GM12878 (cell line): ENCODE measurements around the gene CTNNA2. TPM values are rescaled to one million over a fixed set of nuclear protein-coding genes. Genes with fewer than 3 reads are reported as not detected.
A peak's percentile ranks its signal among the peaks of the same experiment; 100 is the strongest.

Experiments
- HDAC2 ChIP-seq: fragments of 200-600 bp; sonication (generic); IDR thresholded peaks from 2 replicates; pipeline ENCODE4 v1.6.1; 2017
- MEF2A ChIP-seq: IDR thresholded peaks from 2 replicates; pipeline ENCODE4 v1.6.1; 2011; ENCODE audit warnings: low read depth, mild to moderate bottlenecking, low read length, moderate library complexity; ENCODE audit not compliant: insufficient read depth
- NR2F1 ChIP-seq: fragments of 450-650 bp; conservative IDR thresholded peaks from 2 replicates; pipeline ENCODE4 v1.6.1; 2017; ENCODE audit warnings: mild to moderate bottlenecking
- RBBP5 ChIP-seq: fragments of 200-600 bp; sonication (generic); conservative IDR thresholded peaks from 2 replicates; pipeline ENCODE4 v1.6.1; 2016
- RCOR1 ChIP-seq: conservative IDR thresholded peaks from 2 replicates; pipeline ENCODE4 v1.6.1; 2012; ENCODE audit warnings: low read depth, low read length, improper control_type of control experiment
- TBL1XR1 ChIP-seq: IDR thresholded peaks from 2 replicates; pipeline ENCODE4 v1.6.1; 2012; ENCODE audit warnings: low read depth, low read length, improper control_type of control experiment
- polyA plus RNA-seq, 11 experiments: library from polyadenylated mRNA; depleted of rRNA in 4 of 11; unstranded in 6 of 11; stranded (reverse) in 5 of 11; fragments of >200 nt; fragmentation: Nextera tagmentation in 4 of 11; fragmentation: Illumina TruSeq in 1 of 11; extraction: Ambion mirVana in 4 of 11; extraction: Trizol in 1 of 11; gene quantifications; 1 replicate in 1 of 11; 2 replicates in 10 of 11; pipeline versions ENCODE4 v1.2.1 to v1.2.3, GENCODE V29; 2011 to 2016; ENCODE audit warnings: inconsistent platforms in 2 of 11, missing spikeins in 2 of 11, low read depth in 1 of 11
- total RNA-seq, 4 experiments: library from RNA; depleted of rRNA in 3 of 4; stranded (reverse); fragments of >200 nt in 3 of 4; fragmentation: Illumina TruSeq in 1 of 4; extraction: Trizol in 1 of 4; gene quantifications; 2 replicates each; pipeline versions ENCODE4 v1.2.1 to v1.2.3, GENCODE V29; 2013 to 2021
- TF ChIP-seq, protein P1 (sequence below): IDR thresholded peaks from 2 replicates; pipeline ENCODE4 v1.6.1; 2011; ENCODE audit warnings: mild to moderate bottlenecking, low read depth, low read length, moderate library complexity; ENCODE audit not compliant: insufficient replicate concordance
- TF ChIP-seq, protein P2 (sequence below): IDR thresholded peaks from 2 replicates; pipeline ENCODE4 v1.6.1; 2012; ENCODE audit warnings: improper control_type of control experiment, low read depth, low read length; ENCODE audit not compliant: insufficient replicate concordance

The CTNNA2 gene
- total and polyA plus RNA-seq, 10 of the 15 experiments (the other 5 are each of a cell fraction or from before 2014, with no cell fraction given), result 2.4 to 36.2 (median 6.6) TPM

- TF ChIP-seq, protein P1, sequence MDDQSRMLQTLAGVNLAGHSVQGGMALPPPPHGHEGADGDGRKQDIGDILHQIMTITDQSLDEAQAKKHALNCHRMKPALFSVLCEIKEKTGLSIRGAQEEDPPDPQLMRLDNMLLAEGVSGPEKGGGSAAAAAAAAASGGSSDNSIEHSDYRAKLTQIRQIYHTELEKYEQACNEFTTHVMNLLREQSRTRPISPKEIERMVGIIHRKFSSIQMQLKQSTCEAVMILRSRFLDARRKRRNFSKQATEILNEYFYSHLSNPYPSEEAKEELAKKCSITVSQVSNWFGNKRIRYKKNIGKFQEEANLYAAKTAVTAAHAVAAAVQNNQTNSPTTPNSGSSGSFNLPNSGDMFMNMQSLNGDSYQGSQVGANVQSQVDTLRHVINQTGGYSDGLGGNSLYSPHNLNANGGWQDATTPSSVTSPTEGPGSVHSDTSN, result no peak
- TF ChIP-seq NR2F1 (peak; percentile 11; the same call in 1 of the 2 replicates), TBL1XR1 (peak; percentile 65; the same call in 1 of the 2 replicates), MEF2A (peak; percentile 85), RCOR1 (no peak), HDAC2 (no peak), RBBP5 (no peak)
- TF ChIP-seq, protein P2, sequence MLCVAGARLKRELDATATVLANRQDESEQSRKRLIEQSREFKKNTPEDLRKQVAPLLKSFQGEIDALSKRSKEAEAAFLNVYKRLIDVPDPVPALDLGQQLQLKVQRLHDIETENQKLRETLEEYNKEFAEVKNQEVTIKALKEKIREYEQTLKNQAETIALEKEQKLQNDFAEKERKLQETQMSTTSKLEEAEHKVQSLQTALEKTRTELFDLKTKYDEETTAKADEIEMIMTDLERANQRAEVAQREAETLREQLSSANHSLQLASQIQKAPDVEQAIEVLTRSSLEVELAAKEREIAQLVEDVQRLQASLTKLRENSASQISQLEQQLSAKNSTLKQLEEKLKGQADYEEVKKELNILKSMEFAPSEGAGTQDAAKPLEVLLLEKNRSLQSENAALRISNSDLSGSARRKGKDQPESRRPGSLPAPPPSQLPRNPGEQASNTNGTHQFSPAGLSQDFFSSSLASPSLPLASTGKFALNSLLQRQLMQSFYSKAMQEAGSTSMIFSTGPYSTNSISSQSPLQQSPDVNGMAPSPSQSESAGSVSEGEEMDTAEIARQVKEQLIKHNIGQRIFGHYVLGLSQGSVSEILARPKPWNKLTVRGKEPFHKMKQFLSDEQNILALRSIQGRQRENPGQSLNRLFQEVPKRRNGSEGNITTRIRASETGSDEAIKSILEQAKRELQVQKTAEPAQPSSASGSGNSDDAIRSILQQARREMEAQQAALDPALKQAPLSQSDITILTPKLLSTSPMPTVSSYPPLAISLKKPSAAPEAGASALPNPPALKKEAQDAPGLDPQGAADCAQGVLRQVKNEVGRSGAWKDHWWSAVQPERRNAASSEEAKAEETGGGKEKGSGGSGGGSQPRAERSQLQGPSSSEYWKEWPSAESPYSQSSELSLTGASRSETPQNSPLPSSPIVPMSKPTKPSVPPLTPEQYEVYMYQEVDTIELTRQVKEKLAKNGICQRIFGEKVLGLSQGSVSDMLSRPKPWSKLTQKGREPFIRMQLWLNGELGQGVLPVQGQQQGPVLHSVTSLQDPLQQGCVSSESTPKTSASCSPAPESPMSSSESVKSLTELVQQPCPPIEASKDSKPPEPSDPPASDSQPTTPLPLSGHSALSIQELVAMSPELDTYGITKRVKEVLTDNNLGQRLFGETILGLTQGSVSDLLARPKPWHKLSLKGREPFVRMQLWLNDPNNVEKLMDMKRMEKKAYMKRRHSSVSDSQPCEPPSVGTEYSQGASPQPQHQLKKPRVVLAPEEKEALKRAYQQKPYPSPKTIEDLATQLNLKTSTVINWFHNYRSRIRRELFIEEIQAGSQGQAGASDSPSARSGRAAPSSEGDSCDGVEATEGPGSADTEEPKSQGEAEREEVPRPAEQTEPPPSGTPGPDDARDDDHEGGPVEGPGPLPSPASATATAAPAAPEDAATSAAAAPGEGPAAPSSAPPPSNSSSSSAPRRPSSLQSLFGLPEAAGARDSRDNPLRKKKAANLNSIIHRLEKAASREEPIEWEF, result no peak
Measured at GRCh38 chr2:80529466-80530165, 1016.8 kb downstream of the CTNNA2 start (continued).
